ENCODE measurements around the gene VCX3B. TPM values are rescaled to one million over a fixed set of nuclear protein-coding genes. Genes with fewer than 3 reads are reported as not detected.
"Not testable (repeated sequence)": the region's sequence is repeated elsewhere in the genome, so short reads cannot be mapped to it uniquely, and the experiment has no call there.

Gene VCX3B
- not detected in 2 replicates for total RNA-seq (ENCODE audit: low replicate concordance)

DNA sequence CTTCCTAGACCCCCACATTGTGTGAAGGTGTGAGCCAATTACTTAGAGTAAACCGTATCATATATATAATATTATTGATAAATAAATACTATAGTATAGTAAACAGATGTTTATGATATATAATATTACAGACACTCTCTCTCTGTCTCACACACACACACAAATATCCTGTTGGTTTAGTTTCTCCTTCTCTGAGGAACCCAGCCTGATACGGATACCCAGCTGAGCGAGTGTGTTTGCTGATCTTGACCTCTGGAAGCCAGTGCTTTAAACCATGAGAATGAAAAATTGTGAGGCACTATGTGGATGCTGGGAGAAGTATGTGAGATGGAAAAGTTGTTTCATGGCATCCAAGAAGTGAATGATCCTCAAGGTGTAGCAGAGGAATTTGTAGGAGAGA, at the start of gene VCX3B:
Gene VCX3B (plus strand): TSS at position 301 of the 400 bp plus-strand sequence. CDS start 621 bp downstream, outside the sequence.
- not testable (repeated sequence) for H3K4me3 Mint-ChIP-seq; H3K27ac ChIP-seq; H3K9me3 Mint-ChIP-seq; H3K9ac ChIP-seq; H3K27me3 Mint-ChIP-seq (ENCODE audit: insufficient read depth, low read depth); H3K36me3 Mint-ChIP-seq; H3K27ac Mint-ChIP-seq; H2AFZ ChIP-seq (replicated peaks); H3K27me3 ChIP-seq; H3K4me2 ChIP-seq; H3K36me3 ChIP-seq; H3K79me2 ChIP-seq (ENCODE audit: low read depth); H3K4me3 ChIP-seq; H3F3A ChIP-seq (ENCODE audit: low read depth); H3K4me1 Mint-ChIP-seq; H4K20me1 ChIP-seq (ENCODE audit: low read depth); H3K9me3 ChIP-seq (ENCODE audit: low read depth); DNase-seq (ENCODE audit: low spot score); H3K4me1 ChIP-seq

DNA sequence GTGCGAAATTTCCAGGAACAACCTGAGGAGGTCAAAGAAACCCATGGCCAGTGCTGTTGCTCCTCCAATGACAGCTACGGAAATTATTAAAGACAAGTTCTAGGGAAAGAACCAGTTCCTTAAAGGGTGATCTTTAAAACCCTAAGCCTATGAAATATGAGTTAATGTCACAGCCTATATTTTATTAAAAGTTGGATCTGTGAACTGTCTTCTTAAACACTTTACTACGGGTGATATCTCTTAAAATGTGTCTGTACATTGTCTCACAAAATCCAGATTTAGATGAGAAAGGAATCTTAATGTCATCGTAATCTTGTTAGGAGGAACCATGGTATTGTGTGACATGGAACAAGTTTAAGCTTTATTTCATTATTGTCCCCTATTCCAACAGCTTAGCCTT, 46.3 kb upstream of the VCX3B start:
- Histone ChIP-seq H3K4me1 (no peaks in the 10 kb centered on the region), H3K36me3 (no peaks in the 10 kb centered on the region), H4K20me1 (ENCODE audit: low read depth) (no peaks in the 10 kb centered on the region), H3K4me3 (no peak overlapping the region), H3K79me2 (ENCODE audit: low read depth) (no peaks in the 10 kb centered on the region), H3F3A (ENCODE audit: low read depth) (no peaks in the 10 kb centered on the region), H3K9me3 (ENCODE audit: low read depth) (no peaks in the 10 kb centered on the region), H3K27me3 (no peaks in the 10 kb centered on the region), H3K27ac (no peak overlapping the region), H3K9ac (no peak overlapping the region), H2AFZ (replicated peaks) (no peak overlapping the region), H3K4me2 (no peak overlapping the region)
- DNase-seq (ENCODE audit: low spot score) = no peak
- Mint-ChIP-seq H3K4me1 (no peaks in the 10 kb centered on the region), H3K27me3 (ENCODE audit: insufficient read depth, low read depth) (no peaks in the 10 kb centered on the region), H3K4me3 (no peak overlapping the region), H3K36me3 (no peaks in the 10 kb centered on the region), H3K27ac (no peak overlapping the region), H3K9me3 (no peaks in the 10 kb centered on the region)
- TF ChIP-seq EZH2 (IDR thresholded peaks at IDR 0.05) = no peak
- TF ChIP-seq, protein P1, sequence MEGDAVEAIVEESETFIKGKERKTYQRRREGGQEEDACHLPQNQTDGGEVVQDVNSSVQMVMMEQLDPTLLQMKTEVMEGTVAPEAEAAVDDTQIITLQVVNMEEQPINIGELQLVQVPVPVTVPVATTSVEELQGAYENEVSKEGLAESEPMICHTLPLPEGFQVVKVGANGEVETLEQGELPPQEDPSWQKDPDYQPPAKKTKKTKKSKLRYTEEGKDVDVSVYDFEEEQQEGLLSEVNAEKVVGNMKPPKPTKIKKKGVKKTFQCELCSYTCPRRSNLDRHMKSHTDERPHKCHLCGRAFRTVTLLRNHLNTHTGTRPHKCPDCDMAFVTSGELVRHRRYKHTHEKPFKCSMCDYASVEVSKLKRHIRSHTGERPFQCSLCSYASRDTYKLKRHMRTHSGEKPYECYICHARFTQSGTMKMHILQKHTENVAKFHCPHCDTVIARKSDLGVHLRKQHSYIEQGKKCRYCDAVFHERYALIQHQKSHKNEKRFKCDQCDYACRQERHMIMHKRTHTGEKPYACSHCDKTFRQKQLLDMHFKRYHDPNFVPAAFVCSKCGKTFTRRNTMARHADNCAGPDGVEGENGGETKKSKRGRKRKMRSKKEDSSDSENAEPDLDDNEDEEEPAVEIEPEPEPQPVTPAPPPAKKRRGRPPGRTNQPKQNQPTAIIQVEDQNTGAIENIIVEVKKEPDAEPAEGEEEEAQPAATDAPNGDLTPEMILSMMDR (IDR thresholded peaks at IDR 0.05) = no peak
- TF ChIP-seq EZH2phosphoT487 (IDR thresholded peaks at IDR 0.05) = no peak

DNA sequence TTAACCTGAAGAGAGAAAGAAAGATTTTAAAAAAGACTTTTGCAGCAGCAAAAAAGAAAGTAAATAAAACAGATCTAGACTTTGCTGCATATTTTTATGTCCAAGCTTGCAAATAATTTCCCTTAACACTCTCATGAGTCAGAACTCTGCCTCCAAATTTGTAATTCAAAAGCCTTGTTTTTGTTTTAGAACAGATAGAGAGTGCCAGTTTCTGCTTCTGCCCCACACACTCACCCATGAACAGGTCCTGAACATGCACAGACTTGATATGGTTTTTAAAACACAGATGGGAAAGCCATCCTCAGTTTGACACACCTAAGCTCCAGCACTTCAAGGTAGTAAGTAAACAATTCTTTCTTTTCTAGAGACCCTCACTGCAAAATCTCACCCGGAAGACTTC, 39.7 kb upstream of the VCX3B start:
- no peak overlapping the region for H2AFZ ChIP-seq (replicated peaks)
- peaks cover 10% of the 10 kb centered on the region for H3F3A ChIP-seq (ENCODE audit: low read depth)
- H3K79me2 ChIP-seq (ENCODE audit: low read depth) = no peaks in the 10 kb centered on the region
- H3K27me3 Mint-ChIP-seq (ENCODE audit: insufficient read depth, low read depth) = peaks cover 2% of the 10 kb centered on the region
- H3K36me3 ChIP-seq = no peaks in the 10 kb centered on the region
- peaks cover 7% of the 10 kb centered on the region for H3K9me3 ChIP-seq (ENCODE audit: low read depth)
- no peak overlapping the region for H3K4me3 ChIP-seq
- DNase-seq (ENCODE audit: low spot score) = no peak
- H3K4me1 ChIP-seq = no peaks in the 10 kb centered on the region
- TF ChIP-seq EZH2 (IDR thresholded peaks at IDR 0.05) (no peak), EZH2phosphoT487 (IDR thresholded peaks at IDR 0.05) (no peak)
- TF ChIP-seq, protein P1 (IDR thresholded peaks at IDR 0.05) = no peak
- no peak overlapping the region for H3K4me3 Mint-ChIP-seq
- H3K36me3 Mint-ChIP-seq = no peaks in the 10 kb centered on the region
- H3K4me2 ChIP-seq = no peak overlapping the region
- no peaks in the 10 kb centered on the region for H3K27me3 ChIP-seq
- no peak overlapping the region for H3K27ac ChIP-seq
- no peak overlapping the region for H3K27ac Mint-ChIP-seq
- H4K20me1 ChIP-seq (ENCODE audit: low read depth) = no peaks in the 10 kb centered on the region
- H3K9me3 Mint-ChIP-seq = no peaks in the 10 kb centered on the region
- no peak overlapping the region for H3K9ac ChIP-seq
- H3K4me1 Mint-ChIP-seq = no peaks in the 10 kb centered on the region

DNA sequence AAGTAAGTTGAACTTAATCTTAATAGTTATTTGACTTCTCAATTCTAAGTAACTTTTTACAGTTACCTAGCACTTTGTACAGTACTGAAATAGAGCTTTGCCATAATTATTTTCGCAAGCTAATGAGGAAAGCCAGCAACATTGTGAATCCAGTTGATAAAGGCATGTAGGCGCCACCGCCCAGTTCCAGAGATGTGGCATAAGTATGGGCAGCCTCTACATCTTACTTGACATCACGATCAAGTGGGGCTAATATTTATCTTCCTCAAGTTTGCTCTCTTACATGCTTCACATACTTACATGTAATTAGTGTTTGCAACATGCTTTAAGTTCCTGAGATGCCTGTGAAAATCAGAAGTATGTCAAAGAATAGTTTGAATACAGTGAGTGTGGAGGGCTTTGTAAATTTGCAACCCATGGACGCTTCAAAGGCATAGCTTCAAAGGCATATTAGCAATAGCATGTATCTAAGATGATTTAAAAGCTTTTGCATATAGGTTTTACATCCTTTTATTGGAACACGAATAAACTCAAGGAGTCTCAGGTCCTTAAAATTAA, 34.9 kb upstream of the VCX3B start:
- Histone ChIP-seq H3K27ac (no peak overlapping the region), H3K9ac (no peak overlapping the region), H3K9me3 (ENCODE audit: low read depth) (peaks cover 12% of the 10 kb centered on the region), H4K20me1 (ENCODE audit: low read depth) (no peaks in the 10 kb centered on the region), H3K4me1 (no peaks in the 10 kb centered on the region), H3F3A (ENCODE audit: low read depth) (peaks cover 10% of the 10 kb centered on the region), H3K36me3 (no peaks in the 10 kb centered on the region), H3K4me2 (no peak overlapping the region), H3K27me3 (no peaks in the 10 kb centered on the region), H3K4me3 (no peak overlapping the region), H3K79me2 (ENCODE audit: low read depth) (no peaks in the 10 kb centered on the region), H2AFZ (replicated peaks) (no peak overlapping the region)
- no peaks in the 10 kb centered on the region for H3K9me3 Mint-ChIP-seq
- no peaks in the 10 kb centered on the region for H3K4me1 Mint-ChIP-seq
- H3K27me3 Mint-ChIP-seq (ENCODE audit: insufficient read depth, low read depth) = peaks cover 2% of the 10 kb centered on the region
- H3K36me3 Mint-ChIP-seq = no peaks in the 10 kb centered on the region
- H3K4me3 Mint-ChIP-seq = no peak overlapping the region
- TF ChIP-seq EZH2phosphoT487 (IDR thresholded peaks at IDR 0.05) (no peak), EZH2 (IDR thresholded peaks at IDR 0.05) (no peak)
- TF ChIP-seq, protein P1 (IDR thresholded peaks at IDR 0.05) = no peak
- H3K27ac Mint-ChIP-seq = no peak overlapping the region
- DNase-seq (ENCODE audit: low spot score) = no peak
